OCI-LY1 (cell line): Measurements from ENCODE around the gene C10orf67.

Experiments
- H2AFZ ChIP-seq: fragments of 200-600 bp; sonication (generic), shearing (Covaris generic); 2 replicates; pipeline ENCODE4 v1.6.0; 2014; ENCODE audit warnings: antibody characterized with exemption, mild to moderate bottlenecking, low read length
- H3F3A ChIP-seq: fragments of 200-600 bp; sonication (generic), shearing (Covaris generic); 2 replicates; pipeline ENCODE4 v1.6.0; 2014; ENCODE audit warnings: mild to moderate bottlenecking, antibody characterized with exemption, low read length, moderate library complexity; ENCODE audit not compliant: insufficient read depth
- H3K27ac ChIP-seq: fragments of 200-600 bp; sonication (generic); 2 replicates; pipeline ENCODE4 v1.5.1; 2014; ENCODE audit warnings: low read length, mixed run types, mild to moderate bottlenecking, low read depth; ENCODE audit not compliant: poor library complexity, severe bottlenecking
- H3K27me3 ChIP-seq: fragments of 200-600 bp; sonication (generic); 2 replicates; pipeline ENCODE4 v1.6.0; 2014; ENCODE audit warnings: antibody characterized with exemption, mild to moderate bottlenecking, low read length, moderate library complexity; ENCODE audit not compliant: insufficient read depth
- H3K36me3 ChIP-seq: fragments of 200-600 bp; sonication (generic); 2 replicates; pipeline ENCODE4 v1.6.1; 2014; ENCODE audit warnings: mild to moderate bottlenecking, antibody characterized with exemption, low read length, moderate library complexity, mixed read lengths; ENCODE audit not compliant: insufficient read depth
- H3K4me1 ChIP-seq: fragments of 200-600 bp; sonication (generic); 2 replicates; pipeline ENCODE4 v1.5.1; 2014; ENCODE audit warnings: mild to moderate bottlenecking, low read length, moderate library complexity; ENCODE audit not compliant: insufficient read depth, severe bottlenecking
- H3K4me2 ChIP-seq: fragments of 200-600 bp; sonication (generic), shearing (Covaris generic); 2 replicates; pipeline ENCODE4 v1.6.1; 2014; ENCODE audit warnings: low read length
- H3K4me3 ChIP-seq: fragments of 200-600 bp; sonication (generic); 2 replicates; pipeline ENCODE4 v1.5.1; 2014; ENCODE audit warnings: low read length, low read depth, mild to moderate bottlenecking, mixed read lengths; ENCODE audit not compliant: poor library complexity, severe bottlenecking
- H3K79me2 ChIP-seq: fragments of 200-600 bp; shearing (Covaris generic); 2 replicates; pipeline ENCODE4 v1.6.1; 2016; ENCODE audit warnings: mixed run types, low read length, mixed read lengths; ENCODE audit not compliant: insufficient read depth
- H3K9ac ChIP-seq: fragments of 200-600 bp; sonication (generic), shearing (Covaris generic); 2 replicates; pipeline ENCODE4 v1.6.1; 2014; ENCODE audit warnings: mild to moderate bottlenecking, low read length, mixed read lengths
- H3K9me2 ChIP-seq: fragments of 200-600 bp; sonication (generic), shearing (Covaris generic); 2 replicates; pipeline ENCODE4 v1.6.1; 2014; ENCODE audit warnings: low read depth, mild to moderate bottlenecking, low read length, mixed read lengths
- H3K9me3 ChIP-seq: fragments of 200-600 bp; shearing (Covaris generic); 2 replicates; pipeline ENCODE4 v1.6.1; 2014; ENCODE audit warnings: low read length, mixed read lengths
- H4K20me1 ChIP-seq: fragments of 200-600 bp; sonication (generic), shearing (Covaris generic); 2 replicates; pipeline ENCODE4 v1.6.0; 2016; ENCODE audit warnings: mild to moderate bottlenecking, low read length; ENCODE audit not compliant: insufficient read depth
- CTCF ChIP-seq: fragments of 200-600 bp; sonication (generic), shearing (Covaris generic); IDR thresholded peaks from 2 replicates; pipeline ENCODE4 v1.5.1; 2017; ENCODE audit warnings: mild to moderate bottlenecking, antibody characterized with exemption, low read length, moderate library complexity, mixed read lengths
- EZH2 ChIP-seq: fragments of 200-600 bp; sonication (generic), shearing (Covaris generic); IDR thresholded peaks from 2 replicates; pipeline ENCODE4 v1.8.0; 2017; ENCODE audit warnings: borderline replicate concordance, mixed run types, mild to moderate bottlenecking, antibody characterized with exemption, low read length, moderate library complexity, mixed read lengths

C10orf67 gene

DNA sequence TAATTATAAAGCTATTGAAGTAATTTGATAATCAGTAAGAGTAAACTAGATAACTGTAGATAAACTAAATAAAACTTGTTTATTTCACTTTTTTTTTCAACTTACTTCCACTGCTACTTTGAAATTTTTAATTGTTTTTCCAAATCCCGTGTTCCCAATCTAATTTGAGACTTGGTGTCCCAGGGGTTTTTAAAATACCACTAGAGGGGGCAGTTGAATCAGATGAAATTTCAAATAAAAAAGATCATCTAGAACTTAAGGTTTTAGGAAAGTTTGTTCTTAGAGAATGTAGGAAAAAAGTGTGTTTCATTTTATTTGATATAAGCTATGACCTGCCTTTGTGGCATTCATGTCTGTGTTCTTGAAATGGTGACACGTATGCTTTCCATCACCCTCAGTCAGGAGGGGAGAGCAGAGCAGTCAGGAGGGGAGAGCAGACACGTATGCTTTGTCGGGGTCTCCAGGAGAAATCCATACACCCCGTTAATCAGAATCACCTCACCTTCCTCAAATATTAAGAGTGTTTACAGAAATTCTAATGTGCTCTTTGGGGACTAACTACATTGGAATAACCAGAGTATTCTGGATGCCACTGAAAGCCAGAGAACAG lies 49.9 kb downstream of the C10orf67 start:
- Histone ChIP-seq H3K79me2 (no peaks in the 10 kb centered on the region), H3K9me3 (no peaks in the 10 kb centered on the region), H3K36me3 (no peaks in the 10 kb centered on the region), H2AFZ (no peak overlapping the region), H3K9ac (no peak overlapping the region), H3K27ac (no peak overlapping the region), H3K4me1 (no peaks in the 10 kb centered on the region), H3K9me2 (no peaks in the 10 kb centered on the region), H4K20me1 (no peaks in the 10 kb centered on the region), H3K27me3 (no peaks in the 10 kb centered on the region), H3K4me2 (no peak overlapping the region), H3K4me3 (no peak overlapping the region), H3F3A (no peaks in the 10 kb centered on the region)
- TF ChIP-seq CTCF (peak; percentile 51), EZH2 (no peak)

GRCh38 chr10:23293973-23294590 lies 50.5 kb downstream of the C10orf67 start:
- Histone ChIP-seq H3K9ac (no peak overlapping the region), H3K9me2 (no peaks in the 10 kb centered on the region), H3K36me3 (no peaks in the 10 kb centered on the region), H3K4me1 (no peaks in the 10 kb centered on the region), H3F3A (no peaks in the 10 kb centered on the region), H3K9me3 (no peaks in the 10 kb centered on the region), H2AFZ (no peak overlapping the region), H3K27me3 (no peaks in the 10 kb centered on the region), H4K20me1 (no peaks in the 10 kb centered on the region), H3K27ac (no peak overlapping the region), H3K4me2 (no peak overlapping the region), H3K79me2 (no peaks in the 10 kb centered on the region), H3K4me3 (no peak overlapping the region)
- no peak for TF ChIP-seq EZH2
- no peak for TF ChIP-seq CTCF

DNA sequence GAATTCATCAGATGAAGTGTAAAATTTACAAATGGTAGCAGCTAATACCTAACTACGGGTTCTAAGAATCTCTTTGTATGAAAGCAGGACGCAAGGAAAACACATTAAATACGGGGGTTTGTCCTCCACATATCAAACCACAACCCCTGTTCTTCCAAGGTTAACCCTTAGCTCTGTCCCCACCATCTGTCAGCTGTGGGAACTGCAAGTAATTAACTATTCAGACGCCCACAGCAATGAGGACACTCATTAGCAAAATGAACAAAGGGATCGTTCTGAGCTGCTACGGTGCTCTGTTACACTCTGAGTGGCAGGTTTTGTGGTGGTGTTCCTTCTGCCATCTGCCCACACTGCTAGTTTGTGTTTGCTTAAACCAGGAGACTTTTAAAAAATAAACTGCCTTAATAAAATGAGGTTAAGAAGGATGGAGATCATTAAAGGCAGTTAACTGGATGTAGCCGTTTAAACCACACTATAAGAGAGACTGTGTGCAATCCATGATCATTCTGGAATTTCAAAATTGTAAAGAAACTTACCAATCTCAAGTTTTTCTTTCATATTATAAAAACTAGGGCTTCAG lies 51.4 kb downstream of the C10orf67 start:
- Histone ChIP-seq H4K20me1 (no peaks in the 10 kb centered on the region), H3F3A (no peaks in the 10 kb centered on the region), H3K36me3 (no peaks in the 10 kb centered on the region), H3K9me3 (no peaks in the 10 kb centered on the region), H3K27me3 (no peaks in the 10 kb centered on the region), H3K4me1 (no peaks in the 10 kb centered on the region), H3K27ac (no peak overlapping the region), H3K4me2 (no peak overlapping the region), H3K9ac (no peak overlapping the region), H3K9me2 (no peaks in the 10 kb centered on the region), H3K79me2 (no peaks in the 10 kb centered on the region), H3K4me3 (no peak overlapping the region), H2AFZ (no peak overlapping the region)
- TF ChIP-seq EZH2, result no peak
- TF ChIP-seq CTCF, result peak; percentile 70
